GM23248 (cell line): ENCODE measurements around the gene USP34. TPM values are rescaled to one million over a fixed set of nuclear protein-coding genes. Genes with fewer than 3 reads are reported as not detected.

ENCODE experiments used
- DNase-seq: peaks from one replicate; pipeline ENCODE4 v3.0.0-alpha.2; 2015
- H2AFZ ChIP-seq: fragments of 200-600 bp; sonication (generic); 2 replicates; pipeline ENCODE4 v1.6.1; 2016; ENCODE audit warnings: antibody characterized with exemption
- H3F3A ChIP-seq: fragments of 200-600 bp; sonication (generic); 2 replicates; pipeline ENCODE4 v1.6.1; 2016; ENCODE audit warnings: mild to moderate bottlenecking, antibody characterized with exemption, mixed run types; ENCODE audit not compliant: insufficient read depth
- H3K27ac ChIP-seq: fragments of 200-600 bp; sonication (generic); 2 replicates; pipeline ENCODE4 v1.5.1; 2016; ENCODE audit warnings: mild to moderate bottlenecking
- H3K27me3 ChIP-seq: fragments of 200-600 bp; sonication (generic); replicated peaks from 2 replicates; pipeline ENCODE4 v1.6.1; 2016; ENCODE audit warnings: mild to moderate bottlenecking; ENCODE audit not compliant: insufficient read depth
- H3K36me3 ChIP-seq: fragments of 200-600 bp; sonication (generic); 2 replicates; pipeline ENCODE4 v1.6.1; 2016; ENCODE audit warnings: low read depth, mild to moderate bottlenecking
- H3K4me1 ChIP-seq: fragments of 200-600 bp; sonication (generic); 2 replicates; pipeline ENCODE4 v1.6.1; 2016; ENCODE audit warnings: mild to moderate bottlenecking; ENCODE audit not compliant: insufficient read depth
- H3K4me2 ChIP-seq: fragments of 200-600 bp; sonication (generic); one replicate; pipeline ENCODE4 v1.6.1; 2016; ENCODE audit warnings: mild to moderate bottlenecking; ENCODE audit not compliant: unreplicated experiment
- H3K4me3 ChIP-seq: fragments of 200-600 bp; sonication (generic); 2 replicates; pipeline ENCODE4 v1.5.1; 2016; ENCODE audit warnings: mild to moderate bottlenecking
- H3K79me2 ChIP-seq: fragments of 200-600 bp; sonication (generic); 2 replicates; pipeline ENCODE4 v1.6.1; 2016; ENCODE audit warnings: mild to moderate bottlenecking; ENCODE audit not compliant: insufficient read depth
- H3K9ac ChIP-seq: fragments of 200-600 bp; sonication (generic); 2 replicates; pipeline ENCODE4 v1.6.1; 2016; ENCODE audit warnings: mild to moderate bottlenecking
- H3K9me2 ChIP-seq: fragments of 200-600 bp; sonication (generic); 2 replicates; pipeline ENCODE4 v1.6.1; 2016; ENCODE audit warnings: mixed run types, mild to moderate bottlenecking, moderate library complexity; ENCODE audit not compliant: insufficient read depth
- H3K9me3 ChIP-seq: fragments of 200-600 bp; sonication (generic); one replicate; pipeline ENCODE4 v1.6.1; 2017; ENCODE audit warnings: low read depth
- H4K20me1 ChIP-seq: fragments of 200-600 bp; sonication (generic); 2 replicates; pipeline ENCODE4 v1.6.0; 2016; ENCODE audit not compliant: insufficient read depth
- EZH2 ChIP-seq: fragments of 200-600 bp; sonication (generic); IDR thresholded peaks from 2 replicates; pipeline ENCODE4 v1.6.1; 2018; ENCODE audit warnings: antibody characterized with exemption, mild to moderate bottlenecking; ENCODE audit not compliant: insufficient read depth, poor library complexity, severe bottlenecking
- EZH2phosphoT487 ChIP-seq: fragments of 200-600 bp; sonication (generic); IDR thresholded peaks from 2 replicates; pipeline ENCODE4 v1.6.1; 2018; ENCODE audit warnings: antibody characterized with exemption, moderate library complexity, mild to moderate bottlenecking, low read depth; ENCODE audit not compliant: insufficient read depth
- WGBS, 2 experiments: methylation state at CpG; one replicate each; pipeline ENCODE4 v1.1.6; 2015 to 2017; ENCODE audit warnings: low lambda C conversion rate in 2 of 2, low coverage in 1 of 2; ENCODE audit errors: missing lambda C conversion rate in 2 of 2; 5-methylcytosine and 5-hydroxymethylcytosine counted together
- in situ Hi-C: fragments of 300-500 bp; cut with MboI; formaldehyde crosslinking; loops from 2 replicates; pipeline ENCODE4 v1.15.0; 2020
- polyA plus RNA-seq: library from polyadenylated mRNA; unstranded; fragments of >200 nt; fragmentation: Nextera tagmentation; extraction: Ambion mirVana; gene quantifications from 2 replicates; pipeline ENCODE4 v1.2.1, GENCODE V29; 2016
- total RNA-seq: library from RNA; depleted of rRNA; stranded (reverse); fragments of >200 nt; shearing (Covaris generic); gene quantifications from 2 replicates; pipeline ENCODE4 v1.2.3, GENCODE V29; 2014

USP34 gene
- total and polyA plus RNA-seq, 2 experiments from 2014 or later, result 34.5 to 77.6 TPM

DNA sequence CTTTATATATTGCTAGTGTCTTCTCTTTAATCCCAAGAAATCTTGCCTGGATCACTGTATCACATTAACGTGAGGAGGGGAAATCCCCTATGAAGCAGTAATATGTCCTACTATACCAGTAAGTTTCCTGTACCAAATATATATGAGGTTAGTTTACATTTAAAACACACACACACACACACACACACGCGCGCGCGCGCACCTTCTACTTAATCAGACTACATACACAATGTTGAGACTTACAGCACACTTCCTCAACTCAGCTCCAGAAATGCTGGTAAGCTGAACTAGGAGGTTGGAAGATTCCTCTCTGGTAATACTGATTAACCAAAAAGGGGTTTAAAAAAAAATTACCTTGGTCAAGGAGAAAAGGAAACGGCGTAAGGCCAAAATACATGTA, 49.3 kb downstream of the USP34 start:
- Histone ChIP-seq H3K9me2 (no peaks in the 10 kb centered on the region), H3K27ac (no peak overlapping the region), H3K36me3 (0 out of 2 replicates have a peak, but pooled peaks cover 3% of the 10 kb centered on the region), H3K4me1 (peaks cover 10% of the 10 kb centered on the region), H4K20me1 (peaks cover 16% of the 10 kb centered on the region), H3F3A (0 out of 2 replicates have a peak, but pooled peaks cover 3% of the 10 kb centered on the region), H3K9me3 (no peaks in the 10 kb centered on the region), H3K9ac (no peak overlapping the region), H3K4me2 (no peak overlapping the region), H3K79me2 (peaks cover 98% of the 10 kb centered on the region), H3K4me3 (no peak overlapping the region), H3K27me3 (no peaks in the 10 kb centered on the region), H2AFZ (no peak overlapping the region)
- 92 to 94% methylated on average over 9 of the region's 9 CpGs for WGBS, 2 experiments
- TF ChIP-seq EZH2, result no peak
- TF ChIP-seq EZH2phosphoT487, result no peak
- in situ Hi-C loops, result no loop called here
- DNase-seq, result no peak

DNA sequence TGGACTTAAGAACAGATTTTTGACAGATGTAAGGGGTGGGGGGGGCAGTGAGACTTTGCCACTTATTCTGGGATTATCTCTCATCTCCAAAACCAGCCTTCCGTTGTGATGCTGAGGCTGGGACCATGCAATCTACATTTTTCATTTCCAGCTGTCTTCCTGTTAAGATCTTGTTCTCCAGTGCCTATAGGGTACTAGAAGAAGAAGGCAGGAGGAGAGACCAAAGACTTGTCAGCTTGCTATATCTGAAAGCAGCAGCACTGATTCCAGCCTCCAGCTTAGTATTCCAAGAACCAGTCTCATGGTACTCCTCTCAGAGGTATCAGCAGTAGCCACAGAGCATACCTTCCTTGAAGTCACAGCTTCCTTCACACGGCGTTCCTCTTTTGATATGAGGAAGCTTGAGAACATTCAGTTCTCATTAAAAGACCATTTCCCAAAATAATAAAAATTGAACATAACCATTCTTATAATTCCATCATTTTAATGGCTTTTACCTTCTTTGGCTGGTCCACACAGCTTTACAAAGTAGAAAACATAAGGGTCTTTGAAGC, 49.8 kb downstream of the USP34 start:
- in situ Hi-C loops, result no loop called here
- 0 out of 2 replicates have a peak, but pooled peaks cover 3% of the 10 kb centered on the region for H3K36me3 ChIP-seq
- H3K9me2 ChIP-seq, result no peaks in the 10 kb centered on the region
- H2AFZ ChIP-seq, result no peak overlapping the region
- peaks cover 10% of the 10 kb centered on the region for H3K4me1 ChIP-seq
- DNase-seq, result no peak
- peaks cover 98% of the 10 kb centered on the region for H3K79me2 ChIP-seq
- 79 to 84% methylated on average over 3 of the region's 3 CpGs for WGBS, 2 experiments
- no peak overlapping the region for H3K4me2 ChIP-seq
- no peaks in the 10 kb centered on the region for H3K27me3 ChIP-seq
- H3K4me3 ChIP-seq, result no peak overlapping the region
- no peak overlapping the region for H3K9ac ChIP-seq
- 0 out of 2 replicates have a peak, but pooled peaks cover 3% of the 10 kb centered on the region for H3F3A ChIP-seq
- no peak for TF ChIP-seq EZH2
- TF ChIP-seq EZH2phosphoT487, result no peak
- no peak overlapping the region for H3K27ac ChIP-seq
- H3K9me3 ChIP-seq, result no peaks in the 10 kb centered on the region
- peaks cover 14% of the 10 kb centered on the region for H4K20me1 ChIP-seq

DNA sequence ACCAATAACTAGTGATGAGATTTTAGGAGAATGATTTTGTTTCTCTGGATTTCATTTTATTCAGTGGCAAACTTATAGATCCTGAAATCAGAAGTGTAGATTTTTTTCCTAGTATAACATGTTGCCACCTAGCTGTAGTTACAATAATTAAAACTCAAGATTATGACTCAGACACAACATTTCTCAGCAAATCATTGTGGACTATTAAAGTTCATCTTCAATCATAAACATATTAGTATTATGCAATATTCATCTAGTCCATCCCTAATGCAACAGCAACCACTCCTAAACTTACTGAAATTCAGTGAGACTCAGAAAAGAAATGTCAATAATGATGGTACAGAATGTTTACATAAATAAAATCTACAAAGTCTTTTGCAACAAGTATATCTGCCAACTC, 51.3 kb downstream of the USP34 start:
- H3K9me2 ChIP-seq, result no peaks in the 10 kb centered on the region
- no peak overlapping the region for H3K4me3 ChIP-seq
- in situ Hi-C loops, result no loop called here
- H2AFZ ChIP-seq, result no peak overlapping the region
- H3K36me3 ChIP-seq, result 0 out of 2 replicates have a peak, but pooled peaks cover 3% of the 10 kb centered on the region
- peaks cover 98% of the 10 kb centered on the region for H3K79me2 ChIP-seq
- no peak overlapping the region for H3K9ac ChIP-seq
- peaks cover 10% of the 10 kb centered on the region for H3K4me1 ChIP-seq
- peak; percentile 13 for DNase-seq
- peaks cover 10% of the 10 kb centered on the region for H4K20me1 ChIP-seq
- H3K9me3 ChIP-seq, result no peaks in the 10 kb centered on the region
- 0 out of 2 replicates have a peak, but pooled peaks cover 3% of the 10 kb centered on the region for H3F3A ChIP-seq
- H3K27ac ChIP-seq, result no peak overlapping the region
- TF ChIP-seq EZH2 (no peak), EZH2phosphoT487 (no peak)
- no peak overlapping the region for H3K4me2 ChIP-seq
- H3K27me3 ChIP-seq, result no peaks in the 10 kb centered on the region

DNA sequence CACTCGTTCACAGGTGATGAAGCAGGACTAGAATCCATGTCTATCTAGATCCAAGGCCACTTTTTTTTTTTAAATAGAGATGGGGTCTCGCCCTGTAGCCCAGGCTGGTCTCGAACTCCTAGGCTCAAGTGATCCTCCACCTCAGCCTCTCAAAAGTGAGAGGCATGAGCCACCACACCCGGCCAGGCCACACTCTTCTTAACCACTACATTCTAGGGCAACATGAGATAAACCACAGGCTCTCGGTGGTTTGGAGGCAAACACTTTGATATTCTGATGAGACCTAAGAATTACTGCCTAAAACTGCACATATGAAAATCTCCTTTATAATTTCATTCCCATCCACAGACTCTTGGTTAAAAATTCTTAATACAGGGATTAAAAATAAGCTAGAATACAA, 51.8 kb downstream of the USP34 start:
- Histone ChIP-seq H3K9me3 (no peaks in the 10 kb centered on the region), H3K27me3 (no peaks in the 10 kb centered on the region), H3F3A (0 out of 2 replicates have a peak, but pooled peaks cover 3% of the 10 kb centered on the region), H3K4me3 (no peak overlapping the region), H3K36me3 (0 out of 2 replicates have a peak, but pooled peaks cover 3% of the 10 kb centered on the region), H3K27ac (no peak overlapping the region), H3K4me1 (peaks cover 8% of the 10 kb centered on the region), H3K4me2 (no peak overlapping the region), H4K20me1 (peaks cover 8% of the 10 kb centered on the region), H2AFZ (no peak overlapping the region), H3K9me2 (no peaks in the 10 kb centered on the region), H3K79me2 (peaks cover 98% of the 10 kb centered on the region), H3K9ac (no peak overlapping the region)
- in situ Hi-C loops, result no loop called here
- 93 to 99% methylated on average over 5 of the region's 5 CpGs for WGBS, 2 experiments
- TF ChIP-seq EZH2phosphoT487, result no peak
- TF ChIP-seq EZH2, result no peak
- DNase-seq, result no peak
